Trophoblast cell (in vitro differentiated cells and primary cell): ENCODE measurements around the gene LRP5.

Source experiments
- DNase-seq, 2 donors: peaks; one replicate each; pipeline ENCODE4 v3.0.0-alpha.2; 2016
- H2AFZ ChIP-seq: 2 replicates; pipeline ENCODE4 v1.6.1; 2013; ENCODE audit warnings: low read length, moderate library complexity, mild to moderate bottlenecking; ENCODE audit not compliant: insufficient read depth, poor library complexity
- H2AK5ac ChIP-seq: 2 replicates; pipeline ENCODE4 v1.6.1; 2013; ENCODE audit warnings: mild to moderate bottlenecking, low read length
- H2BK120ac ChIP-seq: 2 replicates; pipeline ENCODE4 v1.6.1; 2013; ENCODE audit warnings: low read length, mild to moderate bottlenecking, moderate library complexity; ENCODE audit not compliant: insufficient read depth, poor library complexity
- H2BK12ac ChIP-seq: 2 replicates; pipeline ENCODE4 v1.6.1; 2013; ENCODE audit warnings: mild to moderate bottlenecking, low read length, moderate library complexity
- H2BK5ac ChIP-seq: 2 replicates; pipeline ENCODE4 v1.6.1; 2013; ENCODE audit warnings: low read length, low read depth, moderate library complexity, mild to moderate bottlenecking; ENCODE audit not compliant: poor library complexity
- H3K14ac ChIP-seq: 2 replicates; pipeline ENCODE4 v1.6.1; 2013; ENCODE audit warnings: mild to moderate bottlenecking, low read length
- H3K18ac ChIP-seq: 2 replicates; pipeline ENCODE4 v1.6.1; 2013; ENCODE audit warnings: mild to moderate bottlenecking, low read length
- H3K23ac ChIP-seq: 2 replicates; pipeline ENCODE4 v1.6.1; 2013; ENCODE audit warnings: low read length
- H3K27ac ChIP-seq: 2 replicates; pipeline ENCODE4 v1.5.1; 2013; ENCODE audit warnings: low read depth, mild to moderate bottlenecking, inconsistent platforms, low read length, moderate library complexity
- H3K27me3 ChIP-seq: 2 replicates; pipeline ENCODE4 v1.6.1; 2013; ENCODE audit warnings: inconsistent platforms, mild to moderate bottlenecking, low read length, moderate library complexity; ENCODE audit not compliant: insufficient read depth
- H3K36me3 ChIP-seq, 2 experiments: 1 replicate in 1 of 2; 2 replicates in 1 of 2; pipeline ENCODE4 v1.6.1; 2013; ENCODE audit warnings: low read length in 2 of 2, mild to moderate bottlenecking in 2 of 2, moderate library complexity in 1 of 2; ENCODE audit not compliant: insufficient read depth in 2 of 2, control insufficient read depth in 1 of 2
- H3K4ac ChIP-seq: 2 replicates; pipeline ENCODE4 v1.6.1; 2013; ENCODE audit warnings: low read depth, mild to moderate bottlenecking, low read length, moderate library complexity
- H3K4me1 ChIP-seq, 2 experiments: 1 replicate in 1 of 2; 2 replicates in 1 of 2; pipeline ENCODE4 v1.6.1; 2013; ENCODE audit warnings: low read length in 2 of 2, mild to moderate bottlenecking in 2 of 2, moderate library complexity in 1 of 2; ENCODE audit not compliant: insufficient read depth in 2 of 2, control insufficient read depth in 1 of 2
- H3K4me2 ChIP-seq: 2 replicates; pipeline ENCODE4 v1.6.1; 2013; ENCODE audit warnings: inconsistent platforms, mild to moderate bottlenecking, low read length, moderate library complexity
- H3K4me3 ChIP-seq: 2 replicates; pipeline ENCODE4 v1.5.1; 2013; ENCODE audit warnings: mild to moderate bottlenecking, low read depth, low read length, inconsistent platforms
- H3K79me1 ChIP-seq: one replicate; pipeline ENCODE4 v1.6.1; 2013; ENCODE audit warnings: low read length
- H3K79me2 ChIP-seq: 2 replicates; pipeline ENCODE4 v1.6.1; 2013; ENCODE audit warnings: low read length, mild to moderate bottlenecking; ENCODE audit not compliant: control insufficient read depth, insufficient read depth, poor library complexity
- H3K9ac ChIP-seq: 2 replicates; pipeline ENCODE4 v1.6.1; 2013; ENCODE audit warnings: mild to moderate bottlenecking, low read length
- H3K9me3 ChIP-seq: 2 replicates; pipeline ENCODE4 v1.6.1; 2013; ENCODE audit warnings: low read depth, mild to moderate bottlenecking, control low read depth, inconsistent platforms, low read length; ENCODE audit not compliant: insufficient read depth
- H4K12ac ChIP-seq: 2 replicates; pipeline ENCODE4 v1.6.1; 2013; ENCODE audit warnings: low read depth, mild to moderate bottlenecking, low read length, moderate library complexity
- H4K8ac ChIP-seq: 2 replicates; pipeline ENCODE4 v1.6.1; 2013; ENCODE audit warnings: low read depth, mild to moderate bottlenecking, low read length, moderate library complexity
- H4K91ac ChIP-seq: one replicate; pipeline ENCODE4 v1.6.1; 2013; ENCODE audit warnings: low read depth, mild to moderate bottlenecking, low read length, moderate library complexity
- WGBS: extraction: QIAGEN DNeasy Blood & Tissue Kit; methylation state at CpG from one replicate; pipeline ENCODE4 v1.1.7; 2013; ENCODE audit warnings: missing lambda C conversion rate; ENCODE audit not compliant: insufficient read length, insufficient coverage; ENCODE audit errors: extremely low coverage; 5-methylcytosine and 5-hydroxymethylcytosine counted together

LRP5 gene

GRCh38 chr11:68450711-68451110 is 138.3 kb downstream of the LRP5 start:
- no peak overlapping the region for H3K4ac ChIP-seq
- H3K4me3 ChIP-seq, result no peak overlapping the region
- H4K12ac ChIP-seq, result no peak overlapping the region
- no CpG with 5 or more reads among the region's 8 CpGs for WGBS
- H3K79me2 ChIP-seq, result no peaks in the 10 kb centered on the region
- no peak overlapping the region for H3K9ac ChIP-seq
- no peak overlapping the region for H2AFZ ChIP-seq
- no peak overlapping the region for H3K4me2 ChIP-seq
- no peak overlapping the region for H3K18ac ChIP-seq
- no peak for DNase-seq
- no peak overlapping the region for H2BK12ac ChIP-seq
- H3K14ac ChIP-seq, result no peak overlapping the region
- no peak overlapping the region for H2BK120ac ChIP-seq
- H3K36me3 ChIP-seq, result peaks cover 5 to 13% of the 10 kb centered on the region in 2 experiments
- peaks cover 2% of the 10 kb centered on the region for H3K9me3 ChIP-seq
- H3K79me1 ChIP-seq, result no peaks in the 10 kb centered on the region
- no peak overlapping the region for H3K27ac ChIP-seq
- H3K4me1 ChIP-seq, result no peaks in the 10 kb centered on the region
- no peak overlapping the region for H4K8ac ChIP-seq
- H3K23ac ChIP-seq, result no peak overlapping the region
- no peak overlapping the region for H4K91ac ChIP-seq
- H3K27me3 ChIP-seq, result no peaks in the 10 kb centered on the region
- no peak overlapping the region for H2BK5ac ChIP-seq
- no peak overlapping the region for H2AK5ac ChIP-seq

- no peak overlapping the region for H3K14ac ChIP-seq
- peaks cover 0 to 2% of the 10 kb centered on the region in 2 experiments for H3K36me3 ChIP-seq
- no peak overlapping the region for H3K4me3 ChIP-seq
- H4K12ac ChIP-seq, result no peak overlapping the region
- no peak for DNase-seq
- H3K4ac ChIP-seq, result no peak overlapping the region
- WGBS, result no CpG with 5 or more reads among the region's 8 CpGs
- H3K79me2 ChIP-seq, result no peaks in the 10 kb centered on the region
- no peak overlapping the region for H2BK12ac ChIP-seq
- H4K91ac ChIP-seq, result no peak overlapping the region
- H3K23ac ChIP-seq, result no peak overlapping the region
- H2BK120ac ChIP-seq, result no peak overlapping the region
- no peak overlapping the region for H4K8ac ChIP-seq
- H3K4me1 ChIP-seq, result peaks cover 0 to 4% of the 10 kb centered on the region in 2 experiments
- no peak overlapping the region for H3K18ac ChIP-seq
- H2AK5ac ChIP-seq, result no peak overlapping the region
- no peaks in the 10 kb centered on the region for H3K27me3 ChIP-seq
- H3K4me2 ChIP-seq, result no peak overlapping the region
- H3K9me3 ChIP-seq, result peaks cover 2% of the 10 kb centered on the region
- no peak overlapping the region for H3K9ac ChIP-seq
- no peak overlapping the region for H2AFZ ChIP-seq
- H2BK5ac ChIP-seq, result no peak overlapping the region
- H3K79me1 ChIP-seq, result peaks cover 1% of the 10 kb centered on the region
- no peak overlapping the region for H3K27ac ChIP-seq
Measured at GRCh38 chr11:68454767-68455166, 142.4 kb downstream of the LRP5 start.

- no peaks in the 10 kb centered on the region for H3K27me3 ChIP-seq
Measured at GRCh38 chr11:68455485-68455884, 143.1 kb downstream of the LRP5 start.

GRCh38 chr11:68457216-68457897 is 145.0 kb downstream of the LRP5 start:
- H2BK120ac ChIP-seq, result no peak overlapping the region
- peaks cover 9% of the 10 kb centered on the region for H3K79me1 ChIP-seq
- H2AFZ ChIP-seq, result no peak overlapping the region
- H2BK5ac ChIP-seq, result no peak overlapping the region
- no peak overlapping the region for H4K12ac ChIP-seq
- H3K9ac ChIP-seq, result no peak overlapping the region
- H2AK5ac ChIP-seq, result no peak overlapping the region
- no peak overlapping the region for H3K4ac ChIP-seq
- H3K18ac ChIP-seq, result no peak overlapping the region
- peaks cover 13% of the 10 kb centered on the region for H3K79me2 ChIP-seq
- H3K4me3 ChIP-seq, result no peak overlapping the region
- H3K36me3 ChIP-seq, result no peaks in the 10 kb centered on the region
- no peak overlapping the region for H3K27ac ChIP-seq
- no peaks in the 10 kb centered on the region for H3K27me3 ChIP-seq
- H2BK12ac ChIP-seq, result no peak overlapping the region
- H4K91ac ChIP-seq, result no peak overlapping the region
- peaks cover 4 to 5% of the 10 kb centered on the region in 2 experiments for H3K4me1 ChIP-seq
- no peak overlapping the region for H3K4me2 ChIP-seq
- no CpG with 5 or more reads among the region's 8 CpGs for WGBS
- no peak overlapping the region for H3K23ac ChIP-seq
- H3K14ac ChIP-seq, result no peak overlapping the region
- no peak for DNase-seq
- H3K9me3 ChIP-seq, result no peaks in the 10 kb centered on the region
- H4K8ac ChIP-seq, result no peak overlapping the region

More at GRCh38 chr11:68455485-68455884, 143.1 kb downstream of the LRP5 start:
- Histone ChIP-seq H4K91ac (no peak overlapping the region), H3K14ac (no peak overlapping the region), H3K79me2 (no peaks in the 10 kb centered on the region), H3K18ac (no peak overlapping the region), H2BK5ac (no peak overlapping the region), H3K4me2 (no peak overlapping the region), H3K4ac (no peak overlapping the region), H3K4me1 (peaks cover 0 to 5% of the 10 kb centered on the region in 2 experiments), H2BK12ac (no peak overlapping the region), H2AFZ (no peak overlapping the region), H4K12ac (no peak overlapping the region), H2AK5ac (no peak overlapping the region), H2BK120ac (no peak overlapping the region), H3K4me3 (no peak overlapping the region), H3K23ac (no peak overlapping the region), H3K9me3 (no peaks in the 10 kb centered on the region), H3K79me1 (peaks cover 2% of the 10 kb centered on the region), H4K8ac (no peak overlapping the region), H3K9ac (no peak overlapping the region), H3K36me3 (no peaks in the 10 kb centered on the region), H3K27ac (no peak overlapping the region)
- WGBS, result no CpG with 5 or more reads among the region's 8 CpGs
- DNase-seq, result no peak
